Measurements from ENCODE around the gene ANKRD1.
"Not testable (repeated sequence)": the region's sequence is repeated elsewhere in the genome, so short reads cannot be mapped to it uniquely, and the experiment has no call there.

ANKRD1 gene

DNA sequence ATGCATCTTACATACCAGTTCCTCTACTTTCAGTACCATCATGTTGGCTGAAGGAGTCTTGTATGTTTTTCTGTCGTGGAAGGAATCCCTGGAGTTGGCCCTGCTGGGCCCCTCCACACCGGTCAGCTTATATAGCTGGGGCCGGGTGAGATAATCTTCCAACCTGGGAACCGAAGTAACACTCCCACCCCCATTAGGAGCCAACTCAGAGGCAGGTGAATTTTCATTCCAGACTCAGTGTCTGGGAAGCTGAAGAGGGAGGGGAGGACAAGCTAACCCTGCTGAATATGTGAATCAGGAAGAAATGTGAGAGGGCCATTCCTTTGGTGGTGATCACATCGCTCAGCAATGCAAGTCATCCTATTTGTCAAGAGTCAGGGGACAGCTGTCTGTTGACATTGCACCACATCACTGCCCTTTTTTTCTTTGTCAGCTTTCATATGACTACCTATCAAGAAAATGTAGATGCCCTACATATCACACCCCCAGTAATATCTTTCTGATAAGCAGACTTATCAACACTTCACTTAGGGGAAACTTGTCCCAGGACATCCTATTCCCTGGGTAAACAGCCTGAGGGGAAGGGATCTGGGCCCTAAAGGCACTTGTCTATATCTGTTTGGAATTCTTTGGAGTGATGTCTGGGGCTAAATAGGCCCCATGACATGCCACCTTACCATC, at the start of gene ANKRD1:
TSS of gene ANKRD1 (minus strand) at position 102 of the 681 bp plus-strand sequence. CDS start at position 42, 60 bp downstream.
- no peak for DNase-seq (ENCODE audit: extremely low read depth in 1 of 2, low read depth in 1 of 2)

- DNase-seq (ENCODE audit: extremely low read depth in 1 of 2, low read depth in 1 of 2): no peak
Observed at GRCh38 chr10:90969947-90970673, 49.2 kb upstream of the ANKRD1 start.

DNA sequence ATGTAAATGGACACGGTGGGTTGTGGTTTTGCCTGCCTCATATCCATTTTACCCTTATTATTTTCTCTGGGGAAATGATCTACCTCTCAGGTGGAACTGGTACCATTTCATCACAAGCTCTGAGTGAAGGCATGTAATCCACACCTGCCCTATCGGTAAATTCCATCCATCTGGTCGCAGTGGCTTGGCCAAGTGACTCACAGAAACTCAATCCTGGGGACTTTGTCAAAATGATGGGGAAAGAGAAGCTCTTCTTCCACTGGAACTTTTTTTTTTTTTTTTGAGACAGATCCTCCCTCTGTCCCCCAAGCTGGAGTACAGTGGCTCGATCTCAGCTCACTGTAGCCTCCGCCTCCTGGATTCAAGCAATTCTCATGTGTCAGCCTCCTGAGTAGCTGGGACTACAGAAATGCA, 48.2 kb upstream of the ANKRD1 start:
- no peak for DNase-seq (ENCODE audit: extremely low read depth in 1 of 2, low read depth in 1 of 2)

DNA sequence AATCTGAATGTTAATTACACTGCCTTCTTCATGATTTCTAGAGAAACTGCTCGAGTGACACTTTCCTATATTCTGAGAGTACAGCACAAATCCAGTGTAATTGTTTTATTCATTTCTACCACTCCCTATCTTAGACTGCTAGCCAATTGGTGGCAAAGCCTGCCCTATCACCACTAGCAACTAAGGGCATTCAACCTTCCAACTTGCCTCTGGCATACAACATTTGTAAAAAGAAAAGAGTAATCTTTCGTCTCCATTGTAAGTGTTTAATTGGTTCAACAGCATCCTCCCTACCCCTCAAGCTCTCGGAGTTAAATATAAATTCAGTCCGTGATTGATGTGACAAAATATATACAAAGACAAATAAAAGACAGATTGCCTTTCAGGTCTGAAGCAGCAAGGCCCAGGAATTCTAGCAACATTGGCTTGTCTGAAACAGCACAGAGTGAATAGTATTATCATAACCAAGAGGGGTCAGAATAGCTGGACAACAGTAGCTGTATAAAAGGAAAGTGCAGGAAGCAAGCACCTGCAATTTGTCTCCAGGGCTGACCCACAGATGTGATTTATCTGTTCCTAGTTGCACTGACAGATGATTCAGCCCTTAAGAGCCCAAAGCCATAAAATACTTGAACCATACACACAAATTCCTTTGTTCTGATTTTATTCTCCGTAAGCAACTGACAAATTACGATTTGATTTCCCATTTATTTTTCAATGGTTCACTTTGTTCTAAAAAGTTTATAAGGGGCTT, 47.6 kb upstream of the ANKRD1 start:
- no peak for DNase-seq (ENCODE audit: extremely low read depth in 1 of 2, low read depth in 1 of 2)

DNA sequence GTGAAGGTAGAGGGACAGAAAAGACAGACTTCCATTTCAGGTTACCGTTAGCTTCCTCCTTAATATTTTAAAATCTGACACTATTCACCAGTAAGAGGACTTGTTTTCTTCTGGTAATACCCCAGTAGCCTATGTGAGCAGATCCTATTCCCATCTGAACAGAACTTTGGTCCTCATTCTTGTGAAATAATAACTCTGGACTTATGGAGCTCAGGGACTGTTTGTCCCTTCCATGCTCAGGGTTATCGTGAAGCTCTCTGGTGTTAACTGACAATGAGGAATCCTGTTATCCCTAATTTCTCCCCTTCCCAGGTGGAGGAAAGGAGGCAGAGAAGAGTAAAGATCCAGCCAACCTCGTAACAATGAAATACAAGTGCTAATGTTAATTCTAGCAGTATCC, 47.0 kb upstream of the ANKRD1 start:
- DNase-seq (ENCODE audit: extremely low read depth in 1 of 2, low read depth in 1 of 2): no peak

- no peak for DNase-seq (ENCODE audit: extremely low read depth in 1 of 2, low read depth in 1 of 2)
Observed at GRCh38 chr10:90966146-90966545, 45.3 kb upstream of the ANKRD1 start.

DNA sequence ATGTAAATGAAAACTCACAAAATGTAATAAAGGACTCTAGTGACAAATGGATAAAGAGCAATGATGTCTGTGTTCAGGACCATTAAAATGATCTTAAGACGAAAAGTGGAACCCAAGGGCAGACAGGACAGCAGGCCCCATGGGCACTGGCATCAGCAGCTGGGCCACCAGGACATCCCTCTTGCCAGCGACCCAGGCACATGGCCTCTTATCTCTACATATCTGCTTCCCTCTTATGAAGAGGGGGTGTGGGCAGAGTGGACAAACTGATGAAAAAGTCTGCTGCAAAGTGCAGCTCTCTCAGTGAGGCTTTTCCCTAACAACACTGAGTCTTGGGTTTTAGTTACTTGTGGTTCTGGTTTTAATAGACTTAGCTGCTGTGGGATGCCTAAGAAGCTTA, 44.8 kb upstream of the ANKRD1 start:
- DNase-seq (ENCODE audit: extremely low read depth in 1 of 2, low read depth in 1 of 2): no peak

DNA sequence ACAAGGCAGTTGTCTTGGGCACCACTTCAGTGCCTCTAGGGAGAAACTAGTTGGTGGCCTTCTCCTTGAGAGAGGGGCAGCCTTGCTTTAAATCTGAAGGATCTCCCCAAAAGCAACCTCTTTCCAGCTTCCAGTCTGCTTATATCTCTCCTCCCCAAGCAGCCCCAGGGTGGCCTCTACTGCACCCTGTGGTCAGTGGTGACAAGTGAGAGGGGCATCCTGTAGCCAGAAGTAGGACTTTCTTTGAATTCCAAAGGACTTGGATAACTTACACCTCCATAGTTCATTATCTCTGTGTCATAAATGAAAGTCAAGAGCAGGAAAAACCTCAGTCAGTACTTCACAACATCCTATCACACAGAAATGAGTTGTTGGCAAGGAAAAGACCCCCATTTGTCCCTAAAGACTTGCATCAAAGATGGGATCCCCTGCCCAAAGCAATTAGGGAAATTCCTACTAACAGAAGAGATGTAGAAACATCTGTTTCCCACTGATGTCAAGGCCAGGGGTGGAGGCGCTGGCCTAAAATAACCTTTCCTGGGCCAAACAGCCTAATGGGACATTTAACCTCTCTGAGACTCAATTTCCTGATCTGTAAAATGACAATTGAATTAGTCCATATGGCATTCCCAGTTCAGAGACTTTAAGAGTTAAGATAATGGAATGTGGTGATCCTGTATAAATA, 44.0 kb upstream of the ANKRD1 start:
- DNase-seq (ENCODE audit: extremely low read depth in 1 of 2, low read depth in 1 of 2): no peak

DNA sequence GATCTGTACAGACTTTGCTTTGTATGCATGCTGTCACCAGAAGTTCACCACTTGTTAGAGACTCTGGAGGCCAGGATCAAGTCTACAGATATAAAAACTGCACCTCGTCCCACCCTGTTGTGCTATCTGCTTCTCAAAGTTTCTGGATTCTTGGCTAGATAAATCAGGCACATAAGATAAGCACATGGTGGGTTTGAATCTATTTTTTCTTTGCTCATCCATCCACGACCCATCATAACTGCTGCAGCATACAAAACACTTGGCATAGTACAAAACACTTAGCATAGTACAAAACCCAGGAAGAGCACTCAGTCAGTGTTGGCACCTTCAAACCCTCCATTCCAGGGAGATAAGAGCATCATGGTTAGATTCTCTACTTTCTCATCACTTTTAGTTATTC, 42.4 kb upstream of the ANKRD1 start:
- no peak for DNase-seq (ENCODE audit: extremely low read depth in 1 of 2, low read depth in 1 of 2)

- no peak for DNase-seq (ENCODE audit: extremely low read depth in 1 of 2, low read depth in 1 of 2)
Observed at GRCh38 chr10:90960355-90960814, 39.5 kb upstream of the ANKRD1 start.

GRCh38 chr10:90959826-90960225, 38.9 kb upstream of the ANKRD1 start:
- no peak for DNase-seq (ENCODE audit: extremely low read depth in 1 of 2, low read depth in 1 of 2)

DNA sequence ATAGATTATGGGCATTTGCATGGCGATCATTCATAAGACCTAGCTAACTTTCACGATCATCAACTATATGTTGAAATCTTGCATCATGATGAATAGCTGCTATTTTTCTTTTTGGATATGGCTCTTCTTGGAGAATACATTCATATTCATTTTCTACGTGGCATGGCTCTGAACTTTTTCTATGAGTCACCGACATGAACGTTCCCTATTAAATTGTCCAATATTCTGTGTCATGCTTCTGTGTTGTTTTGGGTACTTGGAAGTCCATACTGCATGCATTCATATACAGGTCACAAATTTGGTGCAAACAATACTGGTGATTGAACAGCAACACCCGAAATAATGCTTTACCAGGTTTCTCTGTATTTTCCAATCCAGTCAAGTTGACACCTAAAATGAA, 37.9 kb upstream of the ANKRD1 start:
- DNase-seq (ENCODE audit: extremely low read depth in 1 of 2, low read depth in 1 of 2): no peak

DNA sequence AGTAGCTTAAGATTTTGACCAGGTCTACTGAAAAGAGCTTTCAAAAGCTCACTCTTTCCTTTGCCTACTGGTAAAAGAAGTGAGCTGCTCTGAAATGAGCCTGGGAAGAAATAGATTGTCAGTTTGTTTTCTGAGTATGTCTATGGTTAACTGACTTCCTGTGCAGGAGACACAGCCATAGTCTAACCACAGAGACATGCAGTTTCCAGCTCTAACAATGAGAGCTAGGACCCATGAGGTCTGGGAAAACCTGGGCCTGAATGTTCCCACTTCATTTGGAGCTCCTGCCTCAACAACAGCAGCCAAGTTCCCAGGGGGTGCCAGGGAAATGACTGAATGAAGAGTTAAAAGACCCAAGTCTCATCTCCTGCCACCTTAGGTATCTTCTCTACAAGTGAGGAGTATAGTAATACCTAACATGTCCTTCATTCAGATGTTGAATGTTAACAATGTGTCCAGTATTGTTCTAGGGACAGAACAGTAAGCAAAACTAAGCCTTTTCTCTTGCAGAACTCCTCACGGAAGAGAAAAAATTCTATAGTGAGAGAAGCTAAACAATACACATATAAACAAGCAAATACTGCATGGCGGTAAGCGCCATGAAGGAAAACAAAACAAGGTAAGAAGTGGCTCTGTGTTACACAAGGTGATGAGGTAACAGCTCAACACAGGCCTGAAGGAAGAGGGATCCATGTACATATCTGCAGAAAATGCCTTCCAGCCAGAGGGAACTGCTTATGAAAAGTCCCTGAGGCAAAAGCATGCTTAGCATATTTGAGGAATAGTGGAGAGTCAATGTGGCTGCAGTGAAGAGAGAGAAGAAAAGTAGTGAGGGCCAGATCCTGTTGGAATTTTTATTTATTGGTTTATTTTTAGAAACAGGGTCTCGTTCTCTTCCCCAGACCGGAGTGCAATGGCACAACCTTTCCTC, 26.4 kb upstream of the ANKRD1 start:
- no peak for DNase-seq (ENCODE audit: extremely low read depth in 1 of 2, low read depth in 1 of 2)

GRCh38 chr10:90945491-90946070, 24.7 kb upstream of the ANKRD1 start:
- no peak for DNase-seq (ENCODE audit: extremely low read depth in 1 of 2, low read depth in 1 of 2)

DNA sequence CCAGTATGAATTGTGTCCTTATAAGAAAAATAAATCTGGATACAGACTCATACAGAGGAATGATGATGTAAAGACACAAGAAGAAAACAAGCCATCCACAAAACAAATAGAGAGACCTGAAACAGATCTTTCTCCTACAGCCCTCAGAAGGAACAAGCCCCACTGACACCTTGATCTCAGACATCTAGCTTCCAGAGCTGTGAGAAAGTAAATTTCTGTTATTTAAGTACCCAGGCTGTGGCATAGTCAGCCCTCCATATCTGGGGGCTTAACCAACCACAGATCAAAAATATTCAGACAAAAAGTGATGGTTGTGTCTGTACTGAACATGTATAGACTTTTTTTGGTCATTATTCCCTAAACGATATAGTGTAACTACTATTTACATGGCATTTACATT, 23.9 kb upstream of the ANKRD1 start:
- no peak for DNase-seq (ENCODE audit: extremely low read depth in 1 of 2, low read depth in 1 of 2)

- not testable (repeated sequence) for DNase-seq (ENCODE audit: extremely low read depth in 1 of 2, low read depth in 1 of 2)
Observed at GRCh38 chr10:90942980-90943379, 22.1 kb upstream of the ANKRD1 start.

- DNase-seq (ENCODE audit: extremely low read depth in 1 of 2, low read depth in 1 of 2): no peak
Observed at GRCh38 chr10:90939648-90940047, 18.8 kb upstream of the ANKRD1 start.

GRCh38 chr10:90939116-90939515, 18.2 kb upstream of the ANKRD1 start:
- no peak for DNase-seq (ENCODE audit: extremely low read depth in 1 of 2, low read depth in 1 of 2)

GRCh38 chr10:90937645-90938258, 16.9 kb upstream of the ANKRD1 start:
- DNase-seq (ENCODE audit: extremely low read depth in 1 of 2, low read depth in 1 of 2): no peak

Data from activated CD8-positive, alpha-beta memory T cell treated with anti-CD3 and anti-CD28 coated beads for 1 hour (primary cell).